SU-DHL-6 (cell line): ENCODE data around the gene SLC39A11.
"Not testable (repeated sequence)": the region's sequence is repeated elsewhere in the genome, so short reads cannot be mapped to it uniquely, and the experiment has no call there.

Experiments used
- EZH2phosphoT487 ChIP-seq: fragments of 200-600 bp; sonication (generic), shearing (Covaris generic); conservative IDR thresholded peaks from 2 replicates; pipeline ENCODE4 v1.6.1; 2018; ENCODE audit warnings: mild to moderate bottlenecking, antibody characterized with exemption, low read length, moderate library complexity, mixed read lengths
- TF ChIP-seq, protein P1 (sequence below): fragments of 200-600 bp; sonication (generic); IDR thresholded peaks from one replicate; pipeline ENCODE4 v1.5.1; 2017; ENCODE audit warnings: antibody characterized with exemption, mild to moderate bottlenecking, low read length, moderate library complexity; ENCODE audit not compliant: insufficient read depth, poor library complexity, severe bottlenecking

DNA sequence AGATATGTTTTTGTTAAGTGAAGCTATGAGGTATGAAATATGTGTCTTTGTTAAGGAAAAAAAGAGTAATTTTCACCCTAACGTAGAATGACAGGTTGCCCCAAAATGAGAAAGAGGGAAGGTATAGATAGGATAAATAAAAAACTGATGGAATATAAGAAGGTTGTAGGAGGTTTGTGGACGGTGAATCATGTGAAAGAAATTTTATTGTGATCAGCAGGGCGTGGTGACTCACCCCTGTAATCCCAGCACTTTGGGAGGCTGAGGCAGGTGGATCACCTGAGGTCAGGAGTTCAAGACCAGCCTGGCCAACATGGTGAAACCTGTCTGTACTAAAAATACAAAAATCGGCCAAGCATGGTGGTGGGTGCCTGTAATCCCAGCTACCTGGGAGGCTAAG lies 32.8 kb downstream of the SLC39A11 start:
- TF ChIP-seq, protein P1, sequence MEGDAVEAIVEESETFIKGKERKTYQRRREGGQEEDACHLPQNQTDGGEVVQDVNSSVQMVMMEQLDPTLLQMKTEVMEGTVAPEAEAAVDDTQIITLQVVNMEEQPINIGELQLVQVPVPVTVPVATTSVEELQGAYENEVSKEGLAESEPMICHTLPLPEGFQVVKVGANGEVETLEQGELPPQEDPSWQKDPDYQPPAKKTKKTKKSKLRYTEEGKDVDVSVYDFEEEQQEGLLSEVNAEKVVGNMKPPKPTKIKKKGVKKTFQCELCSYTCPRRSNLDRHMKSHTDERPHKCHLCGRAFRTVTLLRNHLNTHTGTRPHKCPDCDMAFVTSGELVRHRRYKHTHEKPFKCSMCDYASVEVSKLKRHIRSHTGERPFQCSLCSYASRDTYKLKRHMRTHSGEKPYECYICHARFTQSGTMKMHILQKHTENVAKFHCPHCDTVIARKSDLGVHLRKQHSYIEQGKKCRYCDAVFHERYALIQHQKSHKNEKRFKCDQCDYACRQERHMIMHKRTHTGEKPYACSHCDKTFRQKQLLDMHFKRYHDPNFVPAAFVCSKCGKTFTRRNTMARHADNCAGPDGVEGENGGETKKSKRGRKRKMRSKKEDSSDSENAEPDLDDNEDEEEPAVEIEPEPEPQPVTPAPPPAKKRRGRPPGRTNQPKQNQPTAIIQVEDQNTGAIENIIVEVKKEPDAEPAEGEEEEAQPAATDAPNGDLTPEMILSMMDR: not testable (repeated sequence)
- not testable (repeated sequence) for TF ChIP-seq EZH2phosphoT487
